Heart left ventricle (tissue), 16 donors: ENCODE measurements around the gene SCAANT1. TPM values are rescaled to one million over a fixed set of nuclear protein-coding genes. Genes with fewer than 3 reads are reported as not detected.

ENCODE experiments used
- ATAC-seq, 4 donors: fragments of 200-7000 bp; cut with Tn5 transposase; one replicate each; pipeline ENCODE4 v1.9.1; 2020 to 2022; ENCODE audit warnings: moderate library complexity in 4 of 4, mild to moderate bottlenecking in 3 of 4, moderate number of reproducible peaks in 1 of 4
- DNase-seq, 5 donors: peaks; one replicate each; pipeline ENCODE4 v3.0.0-alpha.2; 2020
- H3K27ac ChIP-seq, 12 donors: fragments of 200-600 bp; sonication (generic) in 4 of 12; one replicate each; pipeline versions ENCODE4 v1.5.0 to v1.8.0; 2016 to 2022; ENCODE audit warnings: mild to moderate bottlenecking in 2 of 12
- H3K27me3 ChIP-seq, 9 donors: fragments of 200-600 bp; sonication (generic) in 2 of 9; one replicate each; pipeline versions ENCODE4 v1.5.1 to v1.8.0; 2016 to 2022; ENCODE audit warnings: mild to moderate bottlenecking in 3 of 9
- H3K36me3 ChIP-seq, 9 donors: fragments of 200-600 bp; sonication (generic) in 2 of 9; one replicate each; pipeline versions ENCODE4 v1.5.0 to v1.8.0; 2018 to 2022; ENCODE audit warnings: mild to moderate bottlenecking in 2 of 9
- H3K4me1 ChIP-seq, 12 donors: fragments of 200-600 bp; sonication (generic) in 4 of 12; one replicate each; pipeline versions ENCODE4 v1.5.0 to v1.8.0; 2016 to 2022; ENCODE audit warnings: mild to moderate bottlenecking in 3 of 12
- H3K4me3 ChIP-seq, 12 donors: fragments of 200-600 bp; sonication (generic) in 4 of 12; one replicate each; pipeline versions ENCODE4 v1.5.0 to v1.8.0; 2017 to 2022; ENCODE audit warnings: mild to moderate bottlenecking in 9 of 12, moderate library complexity in 4 of 12
- H3K9me3 ChIP-seq, 12 donors: fragments of 200-600 bp; sonication (generic) in 4 of 12; one replicate each; pipeline versions ENCODE4 v1.5.0 to v1.8.0; 2016 to 2022; ENCODE audit warnings: mild to moderate bottlenecking in 1 of 12
- CTCF ChIP-seq, 12 donors: fragments of 200-600 bp; sonication (generic) in 4 of 12; IDR thresholded peaks; one replicate each; pipeline versions ENCODE4 v1.5.0 to v1.8.0; 2018 to 2022; ENCODE audit warnings: antibody characterized with exemption in 12 of 12, mild to moderate bottlenecking in 5 of 12
- POLR2A ChIP-seq, 2 donors: fragments of 450-650 bp; IDR thresholded peaks; one replicate each; pipeline ENCODE4 v1.6.1; 2017; ENCODE audit warnings: antibody characterized with exemption in 2 of 2, mild to moderate bottlenecking in 2 of 2, moderate library complexity in 2 of 2
- WGBS, 4 donors: extraction: QIAGEN DNeasy Blood & Tissue Kit in 2 of 4; methylation state at CpG; one replicate each; pipeline versions ENCODE4 v1.1.5 to v1.1.7; 2013 to 2018; 5-methylcytosine and 5-hydroxymethylcytosine counted together
- intact Hi-C, 10 donors: fragments of 100-400 bp; cut with DNase I; formaldehyde crosslinking; loops; one replicate each; pipeline versions ENCODE4 v1.11.1 to v1.14.2; 2022
- polyA plus RNA-seq, 2 donors: library from polyadenylated mRNA; stranded (reverse); fragments of 200-250 nt; gene quantifications; one replicate each; pipeline ENCODE4 v1.2.3, GENCODE V29; 2013
- total RNA-seq, 9 donors: library from RNA; depleted of rRNA in 2 of 9; stranded (reverse); fragments of >200 nt in 2 of 9; fragmentation: NEBNext Ultra II Directional in 3 of 9; extraction: Animal tissue kit (Norgen Biotek cat#: 25700) in 3 of 9; gene quantifications; one replicate each; pipeline versions ENCODE4 v1.1.0 to v1.2.4, GENCODE V29; 2016 to 2023
- donor health status: ischemic (EF 13 %, LVEDD 7.1; RV severe dilation, severe dysfunction).
- donor health status: healthy with polysubstance abuse.
- donor health status: DM: no; HTN: yes; CAD: no.
- donor health status: DM: no; HTN: no; CAD: no.
- donor health status: ischemic (EF 25% LVEDD 6.9; RV normal size, moderate dysfunction).
- donor health status: ischemic (EF 25% LVEDD 5.7; RV mildly dilated, moderate dysfunction).
- donor health status: healthy.
- donor health status: DM: yes; HTN: yes; CAD: no.
- donor health status: ischemic (EF 35%, LVEDD 5.7; RV mildly dilated, moderate dysfunction).
- donor health status: nonischemic (EF 11% LVEDD 7.7; RV severe dilation, severe dysfunction).
- donor health status: DM: yes; HTN: yes; CAD: no.
- donor health status: PGD.
- donor health status: ischemic (EF 29% LVEDD 5.4; RV normal size, mild dysfunction).
- donor health status: nonischemic (EF 23%, LVEDD 6.1; RV moderate dilation, normal function).

Gene SCAANT1
- total and polyA plus RNA-seq, 11 donors, result not detected

- Histone ChIP-seq H3K36me3 (peaks cover 0 to 35% (median 23%) of the 10 kb centered on the region in 9 donors), H3K4me3 (peak overlapping the region; percentile 71 to 98 (median 83)), H3K27ac (peak overlapping the region; percentile 96 to 100 (median 99)), H3K4me1 (peaks cover 2 to 58% (median 26%) of the 10 kb centered on the region in 12 donors), H3K27me3 (no peaks in the 10 kb centered on the region), H3K9me3 (no peaks in the 10 kb centered on the region)
- whole genome bisulfite sequencing, 4 donors, result 7 to 25% (median 13%) methylated on average over 13 to 46 of the region's 46 CpGs
- no peak for TF ChIP-seq POLR2A (IDR thresholded peaks at IDR 0.05)
- intact Hi-C loops, result loop anchor here in 8 of 10 donors (2.0 to 10.0 kb wide), 8 partner anchors 46 to 84 kb away; partner anchors contain the start of genes ATXN7 (in 5 of the 8) and THOC7 (in 5 of the 8)
- DNase-seq (peak; percentile 44 to 74 (median 50)), ATAC-seq (peak in 3 of 4 donors; percentile 24 to 45 (median 38))
Observed at GRCh38 chr3:63912768-63913588, 795 bp upstream of the SCAANT1 start.

- WGBS, 4 donors, result 0 to 2% (median 0%) methylated on average over 18 of the region's 18 CpGs
- DNase-seq (no peak), ATAC-seq (no peak)
- Histone ChIP-seq H3K4me3 (peak overlapping the region; percentile 71 to 98 (median 83)), H3K27ac (peak overlapping the region; percentile 96 to 100 (median 99)), H3K9me3 (no peaks in the 10 kb centered on the region), H3K27me3 (no peaks in the 10 kb centered on the region), H3K36me3 (peaks cover 0 to 20% (median 10%) of the 10 kb centered on the region in 9 donors), H3K4me1 (peaks cover 2 to 53% (median 27%) of the 10 kb centered on the region in 12 donors)
- TF ChIP-seq CTCF (IDR thresholded peaks at IDR 0.05) (no peak), POLR2A (IDR thresholded peaks at IDR 0.05) (no peak)
- intact Hi-C loops, result loop anchor here in 8 of 10 donors (2.0 to 10.0 kb wide), 8 partner anchors 44 to 86 kb away; partner anchors contain the start of genes ATXN7 (in 4 of the 8) and THOC7 (in 4 of the 8)
Observed at GRCh38 chr3:63911509-63911872, 692 bp downstream of the SCAANT1 start.

GRCh38 chr3:63910891-63911290 is 1.3 kb downstream of the SCAANT1 start:
- 49 to 76% (median 62%) methylated on average over 1 of the region's 1 CpG for WGBS, 4 donors

GRCh38 chr3:63910001-63910400 is 2.2 kb downstream of the SCAANT1 start:
- TF ChIP-seq CTCF (IDR thresholded peaks at IDR 0.05) (no peak), POLR2A (IDR thresholded peaks at IDR 0.05) (no peak)
- intact Hi-C loops, result loop anchor here in 8 of 10 donors (2.0 to 10.0 kb wide), 8 partner anchors 43 to 87 kb away; partner anchors contain the start of genes ATXN7 (in 4 of the 8) and THOC7 (in 4 of the 8)
- WGBS, 4 donors, result 90 to 98% (median 93%) methylated on average over 4 of the region's 4 CpGs
- Histone ChIP-seq H3K4me1 (peaks cover 2 to 53% (median 27%) of the 10 kb centered on the region in 12 donors), H3K36me3 (peaks cover 0 to 15% (median 0%) of the 10 kb centered on the region in 9 donors), H3K27ac (peak overlapping the region in 1 of 12 donors; percentile 98), H3K4me3 (no peak overlapping the region), H3K27me3 (no peaks in the 10 kb centered on the region), H3K9me3 (no peaks in the 10 kb centered on the region)
- ATAC-seq (no peak), DNase-seq (no peak)

More at GRCh38 chr3:63910891-63911290, 1.3 kb downstream of the SCAANT1 start:
- intact Hi-C loops, result loop anchor here in 8 of 10 donors (2.0 to 10.0 kb wide), 8 partner anchors 44 to 86 kb away; partner anchors contain the start of genes ATXN7 (in 4 of the 8) and THOC7 (in 4 of the 8)
- Histone ChIP-seq H3K36me3 (peaks cover 0 to 18% (median 5%) of the 10 kb centered on the region in 9 donors), H3K27ac (peak overlapping the region in 10 of 12 donors; percentile 97 to 100 (median 99)), H3K4me3 (peak overlapping the region in 9 of 12 donors; percentile 80 to 98 (median 84)), H3K9me3 (no peaks in the 10 kb centered on the region), H3K4me1 (peaks cover 2 to 53% (median 27%) of the 10 kb centered on the region in 12 donors), H3K27me3 (no peaks in the 10 kb centered on the region)
- TF ChIP-seq CTCF (IDR thresholded peaks at IDR 0.05) (no peak), POLR2A (IDR thresholded peaks at IDR 0.05) (no peak)
- DNase-seq, result no peak
- ATAC-seq, result no peak
